CD4-positive, alpha-beta T cell (primary cell): ENCODE measurements around the gene OXTR. TPM values are rescaled to one million over a fixed set of nuclear protein-coding genes. Genes with fewer than 3 reads are reported as not detected.

ENCODE experiments used
- ATAC-seq: fragments of 200-7000 bp; cut with Tn5 transposase; one replicate; pipeline ENCODE4 v1.10.0; 2022; ENCODE audit warnings: mild to moderate bottlenecking; ENCODE audit not compliant: poor library complexity
- CTCF ChIA-PET: fragments of 350-600 bp; sonication (Branson Sonifier 250); formaldehyde crosslinking; loops from one replicate; lab custom pipeline; 2021; ENCODE audit warnings: antibody characterized with exemption, inconsistent platforms; lab: Charles Lee
- POLR2A ChIA-PET: fragments of 350-600 bp; sonication (Branson Sonifier 250); formaldehyde crosslinking; loops from one replicate; lab custom pipeline; 2021; ENCODE audit warnings: antibody characterized with exemption, inconsistent platforms; lab: Charles Lee
- DNase-seq, 14 experiments: peaks; one replicate each; pipeline ENCODE4 v3.0.0-alpha.2; 2013 to 2020; ENCODE audit warnings: mixed read lengths in 2 of 14
- H3K27ac ChIP-seq, 2 donors: one replicate each; pipeline versions ENCODE4 v1.5.1 to v1.7.0; 2013; ENCODE audit warnings: low read length in 2 of 2, low read depth in 1 of 2, mild to moderate bottlenecking in 1 of 2
- H3K27me3 ChIP-seq, 2 experiments: 1 replicate in 1 of 2; 2 replicates in 1 of 2; pipeline versions ENCODE4 v1.6.1 to v1.7.0; 2013; ENCODE audit warnings: low read length in 2 of 2, control low read depth in 1 of 2, mild to moderate bottlenecking in 1 of 2, moderate library complexity in 1 of 2; ENCODE audit not compliant: insufficient read depth in 2 of 2, control insufficient read depth in 1 of 2
- H3K36me3 ChIP-seq: one replicate; pipeline ENCODE4 v1.6.1; 2013; ENCODE audit warnings: low read length, control low read depth; ENCODE audit not compliant: insufficient read depth
- H3K4me1 ChIP-seq: one replicate; pipeline ENCODE4 v1.6.1; 2013; ENCODE audit warnings: low read length, control low read depth; ENCODE audit not compliant: insufficient read depth
- H3K4me3 ChIP-seq: one replicate; pipeline ENCODE4 v1.5.1; 2013; ENCODE audit warnings: mild to moderate bottlenecking, low read length, moderate library complexity
- H3K9me3 ChIP-seq, 2 experiments: 1 replicate in 1 of 2; 2 replicates in 1 of 2; pipeline versions ENCODE4 v1.6.1 to v1.7.0; 2013; ENCODE audit warnings: low read length in 2 of 2, mild to moderate bottlenecking in 2 of 2, control low read depth in 1 of 2, moderate library complexity in 1 of 2; ENCODE audit not compliant: control insufficient read depth in 1 of 2, insufficient read depth in 1 of 2
- H3K27ac Mint-ChIP-seq: one replicate; pipeline ENCODE4 v1.8.0; 2020; ENCODE audit warnings: mixed read lengths
- H3K27me3 Mint-ChIP-seq: one replicate; pipeline ENCODE4 v1.8.0; 2021; ENCODE audit warnings: mixed read lengths
- H3K36me3 Mint-ChIP-seq: one replicate; pipeline ENCODE4 v1.8.0; 2021; ENCODE audit warnings: low read depth, mixed read lengths
- H3K4me1 Mint-ChIP-seq: one replicate; pipeline ENCODE4 v1.8.0; 2021; ENCODE audit warnings: low read depth, mixed read lengths
- H3K4me3 Mint-ChIP-seq: one replicate; pipeline ENCODE4 v1.8.0; 2020; ENCODE audit warnings: mild to moderate bottlenecking, mixed read lengths
- H3K9me3 Mint-ChIP-seq: one replicate; pipeline ENCODE4 v1.8.0; 2020; ENCODE audit warnings: mixed read lengths
- CTCF ChIP-seq: fragments of 200-600 bp; IDR thresholded peaks from one replicate; pipeline ENCODE4 v1.8.0; 2022; ENCODE audit warnings: antibody characterized with exemption, mild to moderate bottlenecking
- intact Hi-C, 2 experiments: fragments of 100-400 bp; cut with DNase I in 1 of 2; cut with micrococcal nuclease in 1 of 2; formaldehyde crosslinking; loops; one replicate each; pipeline versions ENCODE4 v1.15.1 to v1.9.0; 2023 to 2025; cut with DNase I, micrococcal nuclease
- total RNA-seq, 174 experiments: library from RNA in 2 of 174; stranded (reverse) in 2 of 174; gene quantifications; one replicate each; pipeline ENCODE4 v1.2.3 and lab custom pipeline; 2021 to 2026

Gene OXTR
- total RNA-seq, 2 experiments from 2014 or later: 0.11 to 0.17 TPM

- H3K4me3 Mint-ChIP-seq: no peak overlapping the region
- peaks cover 0 to 10% of the 10 kb centered on the region in 2 experiments for H3K9me3 ChIP-seq
- ChIA-PET POLR2A (no interaction called here), CTCF (no interaction called here)
- no peaks in the 10 kb centered on the region for H3K36me3 ChIP-seq
- no peak for DNase-seq
- no peak for TF ChIP-seq CTCF
- peaks cover 5% of the 10 kb centered on the region for H3K4me1 Mint-ChIP-seq
- H3K36me3 Mint-ChIP-seq: no peaks in the 10 kb centered on the region
- H3K4me3 ChIP-seq: no peak overlapping the region
- H3K27me3 Mint-ChIP-seq: peaks cover 51% of the 10 kb centered on the region
- no peak for ATAC-seq
- intact Hi-C loops: no loop called here
- H3K27ac ChIP-seq: no peak overlapping the region
- H3K9me3 Mint-ChIP-seq: no peaks in the 10 kb centered on the region
- peaks cover 25 to 35% of the 10 kb centered on the region in 2 experiments for H3K27me3 ChIP-seq
- H3K4me1 ChIP-seq: peaks cover 16% of the 10 kb centered on the region
- H3K27ac Mint-ChIP-seq: no peak overlapping the region
Observed at GRCh38 chr3:8767667-8768363, 1.6 kb downstream of the OXTR start.

GRCh38 chr3:8767256-8767666 is 2.2 kb downstream of the OXTR start:
- intact Hi-C loops: no loop called here
- CTCF ChIA-PET: no interaction called here
- no peaks in the 10 kb centered on the region for H3K36me3 Mint-ChIP-seq

GRCh38 chr3:8766148-8766547 is 3.3 kb downstream of the OXTR start:
- Mint-ChIP-seq H3K27me3 (peaks cover 40% of the 10 kb centered on the region), H3K4me3 (no peak overlapping the region), H3K9me3 (no peaks in the 10 kb centered on the region), H3K36me3 (no peaks in the 10 kb centered on the region), H3K4me1 (peaks cover 5% of the 10 kb centered on the region), H3K27ac (no peak overlapping the region)
- intact Hi-C loops: no loop called here
- DNase-seq (no peak), ATAC-seq (no peak)
- POLR2A ChIA-PET: no interaction called here
- peaks cover 19 to 35% of the 10 kb centered on the region in 2 experiments for H3K27me3 ChIP-seq
- H3K4me3 ChIP-seq: no peak overlapping the region
- no peaks in the 10 kb centered on the region for H3K36me3 ChIP-seq
- peaks cover 16% of the 10 kb centered on the region for H3K4me1 ChIP-seq
- H3K9me3 ChIP-seq: peaks cover 0 to 14% of the 10 kb centered on the region in 2 experiments
- H3K27ac ChIP-seq: no peak overlapping the region
- CTCF ChIA-PET: no interaction called here
- TF ChIP-seq CTCF: no peak

More at GRCh38 chr3:8767256-8767666, 2.2 kb downstream of the OXTR start:
- ATAC-seq (no peak), DNase-seq (no peak)
- no peaks in the 10 kb centered on the region for H3K9me3 Mint-ChIP-seq
- POLR2A ChIA-PET: no interaction called here
- H3K4me1 Mint-ChIP-seq: peaks cover 5% of the 10 kb centered on the region
- no peaks in the 10 kb centered on the region for H3K36me3 ChIP-seq
- no peak overlapping the region for H3K27ac Mint-ChIP-seq
- peaks cover 24 to 35% of the 10 kb centered on the region in 2 experiments for H3K27me3 ChIP-seq
- H3K4me3 Mint-ChIP-seq: no peak overlapping the region
- TF ChIP-seq CTCF: no peak
- no peak overlapping the region for H3K4me3 ChIP-seq
- peaks cover 51% of the 10 kb centered on the region for H3K27me3 Mint-ChIP-seq
- peaks cover 0 to 10% of the 10 kb centered on the region in 2 experiments for H3K9me3 ChIP-seq
- H3K27ac ChIP-seq: no peak overlapping the region
- peaks cover 16% of the 10 kb centered on the region for H3K4me1 ChIP-seq
